GM08714 (cell line): ENCODE data around the gene CTNNA2.

Source experiments
- H3K4me3 ChIP-seq: fragments of 200-500 bp; sonication (Bioruptor generic); 2 replicates; pipeline ENCODE4 v1.5.1; 2014; ENCODE audit warnings: mild to moderate bottlenecking, low read length, inconsistent platforms
- ZNF274 ChIP-seq: IDR thresholded peaks from 2 replicates; pipeline ENCODE4 v1.6.1; 2012; ENCODE audit warnings: mild to moderate bottlenecking, low read depth, low read length

CTNNA2 gene

GRCh38 chr2:80643598-80643997, 1130.7 kb downstream of the CTNNA2 start:
- no peak overlapping the region for H3K4me3 ChIP-seq
- TF ChIP-seq ZNF274, result no peak

- H3K4me3 ChIP-seq, result no peak overlapping the region
- no peak for TF ChIP-seq ZNF274
Observed at GRCh38 chr2:80651435-80651834, 1138.6 kb downstream of the CTNNA2 start.

- H3K4me3 ChIP-seq, result no peak overlapping the region
- TF ChIP-seq ZNF274, result no peak
Observed at GRCh38 chr2:80655265-80655664, 1142.4 kb downstream of the CTNNA2 start.

- no peak overlapping the region for H3K4me3 ChIP-seq
- TF ChIP-seq ZNF274, result no peak
Observed at GRCh38 chr2:80670763-80671162, 1157.9 kb downstream of the CTNNA2 start.

- H3K4me3 ChIP-seq, result no peak overlapping the region
- TF ChIP-seq ZNF274, result no peak
Observed at GRCh38 chr2:80687524-80687923, 1174.7 kb downstream of the CTNNA2 start.

- TF ChIP-seq ZNF274, result no peak
- no peak overlapping the region for H3K4me3 ChIP-seq
Observed at GRCh38 chr2:80689106-80689505, 1176.3 kb downstream of the CTNNA2 start.
